Effector memory CD8-positive, alpha-beta T cell (primary cell): ENCODE results near the gene CHKA.

ENCODE experiments used
- ATAC-seq: fragments of 150-1000 bp; cut with Tn5 transposase; replicated peaks from 2 replicates; pipeline ENCODE4 v1.10.0; 2021; ENCODE audit warnings: mild to moderate bottlenecking, moderate library complexity
- DNase-seq, 3 experiments: peaks; one replicate each; pipeline ENCODE4 v3.0.0; 2021
- H3K27ac Mint-ChIP-seq, 2 donors: one replicate each; pipeline ENCODE4 v1.8.0; 2022; ENCODE audit warnings: mild to moderate bottlenecking in 2 of 2, mixed read lengths in 2 of 2, moderate library complexity in 2 of 2
- H3K27me3 Mint-ChIP-seq, 2 donors: one replicate each; pipeline ENCODE4 v1.8.0; 2022; ENCODE audit warnings: mixed read lengths in 2 of 2
- H3K36me3 Mint-ChIP-seq: one replicate; pipeline ENCODE4 v1.8.0; 2022; ENCODE audit warnings: mild to moderate bottlenecking, moderate library complexity, mixed read lengths; ENCODE audit not compliant: insufficient read depth
- H3K4me1 Mint-ChIP-seq, 2 donors: one replicate each; pipeline ENCODE4 v1.8.0; 2022; ENCODE audit warnings: low read depth in 2 of 2, mixed read lengths in 2 of 2
- H3K4me3 Mint-ChIP-seq, 2 donors: one replicate each; pipeline ENCODE4 v1.8.0; 2022; ENCODE audit warnings: mild to moderate bottlenecking in 2 of 2, mixed read lengths in 2 of 2, moderate library complexity in 2 of 2
- H3K9me3 Mint-ChIP-seq, 2 donors: one replicate each; pipeline ENCODE4 v1.8.0; 2022; ENCODE audit warnings: mixed read lengths in 2 of 2

The CHKA gene

GRCh38 chr11:68039526-68040086 lies 81.6 kb downstream of the CHKA start:
- Mint-ChIP-seq H3K27ac (peak overlapping the region; percentile 98), H3K4me3 (peak overlapping the region; percentile 92 to 96), H3K4me1 (peaks cover 34 to 40% of the 10 kb centered on the region in 2 donors), H3K9me3 (no peaks in the 10 kb centered on the region), H3K27me3 (no peaks in the 10 kb centered on the region), H3K36me3 (peaks cover 22% of the 10 kb centered on the region)
- peak; percentile 1 for ATAC-seq
- DNase-seq, result no peak

GRCh38 chr11:68038718-68039525 lies 82.3 kb downstream of the CHKA start, which contains the start of gene TCIRG1:
TCIRG1 (plus strand) TSS chr11:68039025; CDS start chr11:68041272, 2,247 bp downstream.
- no peaks in the 10 kb centered on the region for H3K9me3 Mint-ChIP-seq
- peak within 1 kb of the TSS; percentile 98 for H3K27ac Mint-ChIP-seq
- H3K4me3 Mint-ChIP-seq, result peak within 1 kb of the TSS; percentile 92 to 96
- H3K4me1 Mint-ChIP-seq, result peaks cover 34 to 38% of the 10 kb centered on the region in 2 donors
- ATAC-seq (peak; percentile 48), DNase-seq (peak in 2 of 3 experiments; percentile 26 to 27)
- no peaks in the 10 kb centered on the region for H3K27me3 Mint-ChIP-seq
- H3K36me3 Mint-ChIP-seq, result peaks cover 24% of the 10 kb centered on the region

DNA sequence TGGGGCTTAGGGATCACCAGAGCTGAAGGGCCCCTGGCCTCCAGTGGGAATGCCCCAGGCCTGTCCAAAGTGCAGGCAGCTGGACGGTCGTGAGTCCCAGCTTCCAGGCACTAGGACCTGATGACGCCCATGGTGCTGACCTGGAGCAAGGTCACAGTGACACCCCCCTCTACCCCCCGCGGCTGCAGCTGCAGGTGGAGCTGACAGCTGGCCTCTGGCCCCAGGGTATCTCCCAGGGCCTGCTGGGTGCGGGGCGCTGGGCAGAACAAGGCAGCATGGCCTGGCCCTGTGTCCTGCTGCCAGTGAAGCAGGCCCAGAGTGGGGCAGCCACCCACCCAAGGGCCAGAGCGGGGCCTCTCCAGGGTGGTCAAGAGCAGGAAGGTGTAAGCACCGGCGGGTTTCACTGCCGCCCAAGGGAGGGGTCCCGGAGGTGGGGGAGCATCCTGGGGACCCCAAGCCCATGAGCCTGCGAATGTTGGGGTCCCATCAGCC lies 82.9 kb downstream of the CHKA start:
- Mint-ChIP-seq H3K27ac (peak overlapping the region; percentile 98), H3K36me3 (peaks cover 24% of the 10 kb centered on the region), H3K4me3 (peak overlapping the region; percentile 92 to 96), H3K27me3 (no peaks in the 10 kb centered on the region), H3K4me1 (peaks cover 34 to 40% of the 10 kb centered on the region in 2 donors), H3K9me3 (no peaks in the 10 kb centered on the region)
- no peak for ATAC-seq
- DNase-seq, result no peak

DNA sequence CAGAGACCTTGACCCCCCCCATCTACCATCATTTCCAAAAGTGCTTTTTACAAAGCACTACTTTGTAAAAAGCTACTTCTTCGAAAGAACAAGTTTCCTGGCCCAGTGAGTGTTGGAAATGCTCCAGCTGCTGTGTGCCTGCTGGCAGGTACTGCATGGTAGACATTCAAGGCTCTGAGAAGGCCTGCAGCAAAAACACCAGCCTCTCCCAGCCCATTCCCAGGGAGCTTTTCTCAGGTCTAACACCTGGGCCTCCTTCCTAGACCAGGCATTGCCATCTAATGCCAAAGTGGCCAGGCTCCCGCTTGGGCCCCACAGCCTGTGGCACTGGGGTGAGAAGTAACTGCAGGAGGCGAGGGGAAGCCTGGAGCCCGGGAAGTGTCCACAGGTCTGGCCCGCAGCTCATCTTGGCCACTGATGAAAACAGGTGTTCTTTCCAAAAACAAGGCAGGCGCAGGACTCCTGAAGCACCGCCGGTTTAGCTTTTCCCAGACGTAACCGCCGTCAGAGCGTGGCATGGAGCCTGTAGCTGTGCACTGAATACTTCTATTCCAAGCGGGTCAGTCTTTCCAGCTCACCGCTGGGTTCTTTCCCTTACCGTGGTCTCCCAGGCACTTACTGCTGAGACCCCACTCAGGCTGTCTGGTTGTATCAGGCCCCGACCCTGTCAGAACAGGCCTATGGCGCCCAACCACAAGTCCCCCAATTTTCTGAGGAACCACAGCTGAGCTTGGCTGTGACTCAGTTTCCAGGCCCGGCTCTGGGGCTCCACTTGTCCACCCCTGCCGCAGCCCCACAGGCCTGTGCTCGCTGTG lies 83.6 kb downstream of the CHKA start:
- Mint-ChIP-seq H3K27ac (peak overlapping the region; percentile 98), H3K9me3 (no peaks in the 10 kb centered on the region), H3K4me1 (peaks cover 34 to 40% of the 10 kb centered on the region in 2 donors), H3K4me3 (peak overlapping the region; percentile 66 to 96), H3K36me3 (peaks cover 24% of the 10 kb centered on the region), H3K27me3 (no peaks in the 10 kb centered on the region)
- no peak for DNase-seq
- ATAC-seq, result no peak

GRCh38 chr11:68036717-68037239 lies 84.4 kb downstream of the CHKA start:
- DNase-seq (peak; percentile 24 to 32 (median 29)), ATAC-seq (peak; percentile 58)
- H3K4me1 Mint-ChIP-seq, result peaks cover 34 to 40% of the 10 kb centered on the region in 2 donors
- H3K9me3 Mint-ChIP-seq, result no peaks in the 10 kb centered on the region
- no peaks in the 10 kb centered on the region for H3K27me3 Mint-ChIP-seq
- peaks cover 26% of the 10 kb centered on the region for H3K36me3 Mint-ChIP-seq
- H3K4me3 Mint-ChIP-seq, result peak overlapping the region; percentile 66 to 75
- peak overlapping the region; percentile 98 for H3K27ac Mint-ChIP-seq

- no peaks in the 10 kb centered on the region for H3K9me3 Mint-ChIP-seq
- H3K4me3 Mint-ChIP-seq, result peak overlapping the region; percentile 66 to 75
- H3K36me3 Mint-ChIP-seq, result peaks cover 30% of the 10 kb centered on the region
- H3K4me1 Mint-ChIP-seq, result peaks cover 36 to 43% of the 10 kb centered on the region in 2 donors
- ATAC-seq (no peak), DNase-seq (no peak)
- no peaks in the 10 kb centered on the region for H3K27me3 Mint-ChIP-seq
- H3K27ac Mint-ChIP-seq, result peak overlapping the region; percentile 98
These were observed 85.0 kb downstream of the CHKA start for GRCh38 chr11:68036141-68036716.

DNA sequence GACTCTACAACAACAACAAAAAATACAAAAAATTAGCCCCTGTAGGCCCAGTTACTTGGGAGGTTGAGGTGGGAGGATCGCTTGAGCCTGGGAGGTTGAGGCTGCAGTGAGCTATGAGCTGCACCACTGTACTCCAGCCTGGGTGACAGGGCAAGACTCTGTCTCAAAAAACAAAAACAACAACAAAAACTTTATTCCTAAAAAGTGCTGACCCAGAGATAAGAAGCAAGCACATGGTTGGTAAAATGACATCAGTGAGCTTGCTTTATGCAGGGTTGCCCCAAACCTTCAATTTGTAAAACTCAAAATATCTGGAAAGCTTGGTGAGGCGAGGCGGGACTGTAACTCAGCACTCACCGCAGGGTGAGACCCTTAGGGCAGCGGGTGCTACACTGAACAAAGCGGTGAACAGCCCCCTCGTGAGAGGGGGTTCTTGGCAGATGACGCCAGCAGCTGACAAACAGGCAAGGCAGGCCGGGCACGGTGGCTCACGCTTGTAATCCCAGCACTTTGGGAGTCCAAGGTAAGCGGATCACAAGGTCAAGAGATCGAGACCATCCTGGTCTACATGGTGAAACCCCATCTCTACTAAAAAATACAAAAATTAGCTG lies 85.8 kb downstream of the CHKA start:
- no peaks in the 10 kb centered on the region for H3K27me3 Mint-ChIP-seq
- peak overlapping the region; percentile 29 to 75 for H3K4me3 Mint-ChIP-seq
- H3K4me1 Mint-ChIP-seq, result peaks cover 33 to 44% of the 10 kb centered on the region in 2 donors
- DNase-seq (no peak), ATAC-seq (no peak)
- H3K9me3 Mint-ChIP-seq, result no peaks in the 10 kb centered on the region
- H3K27ac Mint-ChIP-seq, result peak overlapping the region in 1 of 2 donors; percentile 98
- H3K36me3 Mint-ChIP-seq, result peaks cover 38% of the 10 kb centered on the region

- Mint-ChIP-seq H3K27me3 (no peaks in the 10 kb centered on the region), H3K9me3 (no peaks in the 10 kb centered on the region), H3K4me3 (no peak overlapping the region), H3K4me1 (peaks cover 33 to 40% of the 10 kb centered on the region in 2 donors), H3K27ac (peak overlapping the region in 1 of 2 donors; percentile 67), H3K36me3 (peaks cover 41% of the 10 kb centered on the region)
- DNase-seq (no peak), ATAC-seq (no peak)
These were observed 87.5 kb downstream of the CHKA start for GRCh38 chr11:68033708-68034045.

DNA sequence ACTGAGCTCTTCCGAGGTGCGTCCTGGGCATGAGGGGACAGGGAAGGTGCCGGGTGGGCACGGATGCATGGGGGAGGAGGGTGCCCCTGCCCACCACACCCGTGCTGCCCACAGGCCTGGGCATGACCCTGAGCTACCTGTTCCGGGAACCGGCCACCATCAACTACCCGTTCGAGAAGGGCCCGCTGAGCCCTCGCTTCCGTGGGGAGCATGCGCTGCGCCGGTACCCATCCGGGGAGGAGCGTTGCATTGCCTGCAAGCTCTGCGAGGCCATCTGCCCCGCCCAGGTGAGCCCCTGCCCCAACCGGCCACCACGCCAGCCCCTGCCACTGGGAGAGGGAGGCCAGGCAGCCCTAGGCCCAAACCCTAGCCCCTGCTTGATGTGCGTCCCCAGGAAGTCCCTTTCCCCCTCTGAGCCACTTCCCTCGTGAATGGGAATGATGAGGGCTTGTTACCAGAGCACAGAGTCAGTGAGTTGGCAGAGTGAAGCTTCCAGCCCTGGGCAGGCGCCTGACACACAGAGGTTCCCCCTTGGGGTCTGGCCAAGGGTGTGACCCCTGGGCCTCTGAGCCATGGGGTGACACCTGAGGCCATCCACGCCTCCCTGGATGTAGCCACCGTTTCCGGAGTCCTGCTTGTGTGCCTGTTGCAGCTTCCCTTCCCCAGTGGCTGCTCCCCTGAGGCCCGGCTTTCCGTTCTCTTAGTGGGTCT lies 88.0 kb downstream of the CHKA start:
- Mint-ChIP-seq H3K27me3 (no peaks in the 10 kb centered on the region), H3K4me3 (no peak overlapping the region), H3K9me3 (no peaks in the 10 kb centered on the region), H3K4me1 (peaks cover 33 to 40% of the 10 kb centered on the region in 2 donors), H3K27ac (peak overlapping the region in 1 of 2 donors; percentile 67), H3K36me3 (peaks cover 42% of the 10 kb centered on the region)
- DNase-seq (no peak), ATAC-seq (no peak)

GRCh38 chr11:68032003-68032402 lies 89.2 kb downstream of the CHKA start:
- Mint-ChIP-seq H3K27me3 (no peaks in the 10 kb centered on the region), H3K36me3 (peaks cover 42% of the 10 kb centered on the region), H3K27ac (peak overlapping the region; percentile 47 to 92), H3K4me3 (peak overlapping the region; percentile 91 to 92), H3K9me3 (no peaks in the 10 kb centered on the region), H3K4me1 (peaks cover 26 to 33% of the 10 kb centered on the region in 2 donors)
- DNase-seq (no peak), ATAC-seq (no peak)

GRCh38 chr11:68031144-68031464 lies 90.1 kb downstream of the CHKA start:
- DNase-seq (no peak), ATAC-seq (no peak)

More at GRCh38 chr11:68031144-68031464, 90.1 kb downstream of the CHKA start:
- peaks cover 39% of the 10 kb centered on the region for H3K36me3 Mint-ChIP-seq
- peaks cover 17 to 27% of the 10 kb centered on the region in 2 donors for H3K4me1 Mint-ChIP-seq
- H3K27me3 Mint-ChIP-seq, result no peaks in the 10 kb centered on the region
- no peaks in the 10 kb centered on the region for H3K9me3 Mint-ChIP-seq
- H3K27ac Mint-ChIP-seq, result peak overlapping the region; percentile 47 to 92
- peak overlapping the region; percentile 91 to 92 for H3K4me3 Mint-ChIP-seq
